Esophagus muscularis mucosa (tissue), 4 donors: Measurements from ENCODE around the gene FRMD1. TPM values are rescaled to one million over a fixed set of nuclear protein-coding genes. Genes with fewer than 3 reads are reported as not detected.
A peak's percentile ranks its signal among the peaks of the same experiment; 100 is the strongest.

Experiments used
- DNase-seq: peaks from one replicate; pipeline ENCODE4 v3.0.0-alpha.2; 2017; ENCODE audit errors: extremely low spot score
- H3K27ac ChIP-seq, 4 donors: fragments of 200-600 bp; sonication (generic); replicated peaks in 1 of 4; 1 replicate in 3 of 4; 2 replicates in 1 of 4; pipeline ENCODE4 v1.5.1; 2016 to 2019; ENCODE audit warnings: mild to moderate bottlenecking in 1 of 4
- H3K27me3 ChIP-seq, 4 donors: fragments of 200-600 bp; sonication (generic); one replicate each; pipeline versions ENCODE4 v1.5.1 to v1.6.0; 2016 to 2019
- H3K36me3 ChIP-seq, 4 donors: fragments of 200-600 bp; sonication (generic); one replicate each; pipeline ENCODE4 v1.5.1; 2016 to 2019
- H3K4me1 ChIP-seq, 4 donors: fragments of 200-600 bp; sonication (generic); one replicate each; pipeline ENCODE4 v1.5.1; 2016 to 2019
- H3K4me3 ChIP-seq, 4 donors: fragments of 200-600 bp; sonication (generic); 1 replicate in 2 of 4; 2 replicates in 2 of 4; pipeline ENCODE4 v1.5.1; 2016 to 2019; ENCODE audit warnings: mild to moderate bottlenecking in 4 of 4, moderate library complexity in 1 of 4
- H3K9me3 ChIP-seq, 4 donors: fragments of 200-600 bp; sonication (generic); 1 replicate in 3 of 4; 2 replicates in 1 of 4; pipeline ENCODE4 v1.5.1; 2016 to 2019
- EP300 ChIP-seq: sonication (generic); formaldehyde crosslinking; IDR thresholded peaks from one replicate; pipeline ENCODE4 v1.6.1; 2017; ENCODE audit warnings: antibody characterized with exemption
- POLR2A ChIP-seq: fragments of 450-650 bp; IDR thresholded peaks from one replicate; pipeline ENCODE4 v1.6.1; 2017; ENCODE audit warnings: antibody characterized with exemption, moderate library complexity, mild to moderate bottlenecking, low read depth
- POLR2AphosphoS5 ChIP-seq, 2 donors: sonication (generic); formaldehyde crosslinking; IDR thresholded peaks; one replicate each; pipeline ENCODE4 v1.6.1; 2017; ENCODE audit warnings: antibody characterized with exemption in 2 of 2
- WGBS: methylation state at CpG from one replicate; pipeline ENCODE4 v1.1.5; 2018; 5-methylcytosine and 5-hydroxymethylcytosine counted together
- intact Hi-C: fragments of 100-400 bp; cut with DNase I; formaldehyde crosslinking; loops from one replicate; pipeline ENCODE4 v1.15.1; 2023
- total RNA-seq, 4 donors: library from RNA; depleted of rRNA; stranded (reverse); fragments of >200 nt; gene quantifications; one replicate each; pipeline versions ENCODE4 v1.1.0 to v1.2.1, GENCODE V29; 2016
- TF ChIP-seq, protein P1 (sequence below), 3 experiments: fragments of 200-600 bp in 2 of 3; fragments of 450-650 bp in 1 of 3; sonication (generic) in 2 of 3; IDR thresholded peaks; one replicate each; pipeline ENCODE4 v1.5.1; 2017 to 2019; ENCODE audit warnings: antibody characterized with exemption in 3 of 3, mild to moderate bottlenecking in 2 of 3, moderate library complexity in 1 of 3

FRMD1 gene
- total RNA-seq, 4 donors from 2014 or later, result 0.17 TPM; not detected in 3

DNA sequence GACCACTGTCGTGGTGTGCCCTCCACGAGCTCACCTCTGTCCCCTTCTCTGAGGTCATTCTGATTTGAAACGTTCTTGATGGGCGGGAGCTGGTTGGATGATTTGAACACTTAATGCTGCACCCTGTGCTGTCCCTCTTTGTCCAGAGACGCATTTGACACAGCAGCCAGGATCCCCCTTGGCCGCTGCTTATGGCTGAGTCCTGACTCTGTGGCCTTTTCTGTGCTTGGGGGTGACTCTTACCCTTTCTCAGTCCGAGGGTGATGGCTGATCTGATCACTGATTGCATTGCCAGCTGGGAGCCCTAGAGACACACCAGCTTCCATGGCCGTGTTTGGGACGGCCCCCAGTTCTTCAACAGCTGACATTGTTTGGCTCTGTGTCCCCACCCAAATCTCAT, 43.5 kb upstream of the FRMD1 start:
- DNase-seq, result peak; percentile 80
- Histone ChIP-seq H3K27me3 (no peaks in the 10 kb centered on the region), H3K27ac (no peak overlapping the region), H3K4me3 (no peak overlapping the region), H3K9me3 (no peaks in the 10 kb centered on the region), H3K36me3 (no peaks in the 10 kb centered on the region), H3K4me1 (no peaks in the 10 kb centered on the region)
- 81% methylated on average over 8 of the region's 9 CpGs for WGBS
- intact Hi-C loops, result no loop called here
- TF ChIP-seq EP300, result no peak
- TF ChIP-seq, protein P1, sequence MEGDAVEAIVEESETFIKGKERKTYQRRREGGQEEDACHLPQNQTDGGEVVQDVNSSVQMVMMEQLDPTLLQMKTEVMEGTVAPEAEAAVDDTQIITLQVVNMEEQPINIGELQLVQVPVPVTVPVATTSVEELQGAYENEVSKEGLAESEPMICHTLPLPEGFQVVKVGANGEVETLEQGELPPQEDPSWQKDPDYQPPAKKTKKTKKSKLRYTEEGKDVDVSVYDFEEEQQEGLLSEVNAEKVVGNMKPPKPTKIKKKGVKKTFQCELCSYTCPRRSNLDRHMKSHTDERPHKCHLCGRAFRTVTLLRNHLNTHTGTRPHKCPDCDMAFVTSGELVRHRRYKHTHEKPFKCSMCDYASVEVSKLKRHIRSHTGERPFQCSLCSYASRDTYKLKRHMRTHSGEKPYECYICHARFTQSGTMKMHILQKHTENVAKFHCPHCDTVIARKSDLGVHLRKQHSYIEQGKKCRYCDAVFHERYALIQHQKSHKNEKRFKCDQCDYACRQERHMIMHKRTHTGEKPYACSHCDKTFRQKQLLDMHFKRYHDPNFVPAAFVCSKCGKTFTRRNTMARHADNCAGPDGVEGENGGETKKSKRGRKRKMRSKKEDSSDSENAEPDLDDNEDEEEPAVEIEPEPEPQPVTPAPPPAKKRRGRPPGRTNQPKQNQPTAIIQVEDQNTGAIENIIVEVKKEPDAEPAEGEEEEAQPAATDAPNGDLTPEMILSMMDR (IDR thresholded peaks at IDR 0.05), result no peak
- no peak for TF ChIP-seq POLR2A
- no peak for TF ChIP-seq POLR2AphosphoS5 (IDR thresholded peaks at IDR 0.05)

DNA sequence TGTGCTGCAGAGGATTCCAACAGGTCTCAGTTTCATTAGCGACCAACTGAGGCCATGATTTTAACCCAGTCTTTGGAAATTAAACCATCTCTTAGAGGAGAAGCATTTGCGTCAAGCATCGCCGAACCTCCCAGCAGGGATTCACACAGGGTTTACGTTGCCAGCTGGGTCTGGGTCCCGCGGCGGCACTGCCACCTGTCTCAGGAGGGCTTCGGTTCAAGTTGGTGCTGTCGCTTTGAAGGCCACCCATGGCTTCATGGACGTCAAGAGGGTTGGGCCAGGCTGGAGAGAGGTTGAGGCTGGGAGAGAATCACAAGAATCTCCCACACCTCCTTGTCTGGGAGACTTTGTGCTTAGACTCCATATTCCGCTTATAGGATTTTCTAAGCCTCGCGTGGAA, 43.0 kb upstream of the FRMD1 start:
- no peak for TF ChIP-seq POLR2A
- TF ChIP-seq, protein P1 (IDR thresholded peaks at IDR 0.05), result no peak
- no peak for TF ChIP-seq EP300
- TF ChIP-seq POLR2AphosphoS5 (IDR thresholded peaks at IDR 0.05), result no peak
- Histone ChIP-seq H3K27ac (no peak overlapping the region), H3K9me3 (no peaks in the 10 kb centered on the region), H3K27me3 (no peaks in the 10 kb centered on the region), H3K4me3 (no peak overlapping the region), H3K36me3 (no peaks in the 10 kb centered on the region), H3K4me1 (no peaks in the 10 kb centered on the region)
- intact Hi-C loops, result no loop called here
- 93% methylated on average over 14 of the region's 14 CpGs for WGBS
- peak; percentile 74 for DNase-seq

DNA sequence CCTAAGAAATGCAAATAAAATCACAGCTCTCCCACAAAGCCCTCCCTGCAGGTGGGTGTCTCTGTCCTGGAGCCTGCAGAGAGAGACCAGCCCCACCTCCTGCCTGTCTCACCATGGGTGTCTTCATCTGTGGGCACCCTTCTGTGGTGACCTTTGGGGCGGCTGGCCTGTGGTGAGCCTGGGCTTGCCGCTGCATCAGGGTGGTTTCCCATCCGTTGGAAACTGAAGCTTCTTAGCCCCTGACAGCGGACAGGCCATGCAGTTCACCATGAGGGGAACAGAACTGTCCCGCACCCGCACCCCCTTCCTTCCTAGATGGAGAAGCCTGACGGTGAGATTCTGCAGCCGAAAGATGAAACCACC, 42.3 kb upstream of the FRMD1 start:
- 80% methylated on average over 8 of the region's 8 CpGs for WGBS
- H3K36me3 ChIP-seq, result no peaks in the 10 kb centered on the region
- no peaks in the 10 kb centered on the region for H3K4me1 ChIP-seq
- no peak for DNase-seq
- H3K4me3 ChIP-seq, result no peak overlapping the region
- H3K27ac ChIP-seq, result no peak overlapping the region
- H3K9me3 ChIP-seq, result no peaks in the 10 kb centered on the region
- intact Hi-C loops, result no loop called here
- no peak for TF ChIP-seq EP300
- H3K27me3 ChIP-seq, result no peaks in the 10 kb centered on the region

DNA sequence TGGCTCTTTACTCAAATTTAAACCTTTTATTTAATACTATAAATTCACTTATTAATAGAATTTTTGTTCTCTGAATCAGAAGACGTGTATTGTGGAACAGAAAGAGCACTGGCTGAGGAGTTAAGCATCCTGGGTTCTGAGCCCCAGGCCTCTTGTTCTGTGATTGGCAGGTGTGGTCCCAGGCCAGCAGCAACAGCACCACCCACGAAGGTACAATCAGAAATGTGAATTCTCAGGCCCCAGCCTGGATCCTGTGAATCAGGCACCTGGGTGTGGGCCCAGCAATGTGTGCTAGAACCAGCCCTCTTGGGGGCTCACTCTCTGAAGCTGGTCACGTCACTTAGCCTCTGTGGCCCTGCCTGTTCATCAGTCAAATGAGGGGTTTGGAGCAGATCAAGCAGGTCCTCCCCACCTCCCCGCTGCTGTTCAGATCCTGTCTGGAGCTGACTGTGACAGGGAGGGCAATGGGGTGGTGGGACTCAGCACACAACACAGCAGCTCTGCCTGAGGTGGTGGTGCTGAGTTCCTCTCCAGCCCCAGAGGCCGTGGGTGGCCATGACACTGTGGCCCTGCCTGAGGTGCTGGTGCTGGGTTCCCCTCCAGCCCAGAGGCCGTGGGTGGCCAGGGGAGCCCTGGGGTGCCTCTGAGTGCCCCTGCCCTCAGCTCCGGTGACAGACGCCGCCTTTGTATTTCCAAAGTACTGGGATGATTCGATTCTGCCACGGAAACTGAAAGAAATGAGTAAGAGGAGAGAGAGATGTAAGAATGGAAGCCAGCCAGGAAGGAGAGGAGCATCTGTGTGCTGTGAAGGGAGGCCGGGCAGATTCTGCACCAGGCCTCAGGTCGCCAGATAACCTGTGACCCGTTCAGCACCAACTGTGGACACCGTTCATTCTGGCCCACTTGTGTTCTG, 41.6 kb upstream of the FRMD1 start:
- Histone ChIP-seq H3K4me3 (no peak overlapping the region), H3K4me1 (no peaks in the 10 kb centered on the region), H3K36me3 (no peaks in the 10 kb centered on the region), H3K9me3 (no peaks in the 10 kb centered on the region), H3K27me3 (no peaks in the 10 kb centered on the region), H3K27ac (no peak overlapping the region)
- intact Hi-C loops, result no loop called here
- peak; percentile 70 for DNase-seq
- no peak for TF ChIP-seq EP300
- TF ChIP-seq POLR2A, result no peak
- TF ChIP-seq POLR2AphosphoS5 (IDR thresholded peaks at IDR 0.05), result no peak
- TF ChIP-seq, protein P1 (IDR thresholded peaks at IDR 0.05), result no peak
- WGBS, result 90% methylated on average over 14 of the region's 15 CpGs

DNA sequence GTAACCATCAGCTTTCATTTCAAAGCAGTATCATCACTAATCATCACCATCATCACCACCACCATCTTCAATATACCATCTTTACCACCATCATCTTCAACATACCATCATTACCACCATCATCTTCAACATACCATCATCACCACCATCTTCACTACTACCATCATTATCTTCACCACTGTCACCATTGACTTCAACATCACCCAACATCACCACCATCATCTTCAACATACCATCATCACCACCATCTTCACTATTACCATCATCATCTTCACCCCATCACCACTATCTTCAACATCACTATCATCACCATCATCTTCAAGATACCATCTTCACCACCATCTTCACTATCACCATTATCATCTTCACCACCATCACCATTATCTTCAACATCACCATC, 40.5 kb upstream of the FRMD1 start:
- no peak for DNase-seq
- no peaks in the 10 kb centered on the region for H3K4me1 ChIP-seq
- no peaks in the 10 kb centered on the region for H3K36me3 ChIP-seq
- H3K27ac ChIP-seq, result no peak overlapping the region
- intact Hi-C loops, result no loop called here
- TF ChIP-seq POLR2A (no peak), POLR2AphosphoS5 (IDR thresholded peaks at IDR 0.05) (no peak)
- no peaks in the 10 kb centered on the region for H3K9me3 ChIP-seq
- H3K4me3 ChIP-seq, result no peak overlapping the region
- no peaks in the 10 kb centered on the region for H3K27me3 ChIP-seq
